ENCODE results near the gene ZSCAN29. TPM values are rescaled to one million over a fixed set of nuclear protein-coding genes. Genes with fewer than 3 reads are reported as not detected.

ZSCAN29 gene
- total and polyA plus RNA-seq, 2 experiments from 2014 or later = 15.3 to 40.5 TPM

DNA sequence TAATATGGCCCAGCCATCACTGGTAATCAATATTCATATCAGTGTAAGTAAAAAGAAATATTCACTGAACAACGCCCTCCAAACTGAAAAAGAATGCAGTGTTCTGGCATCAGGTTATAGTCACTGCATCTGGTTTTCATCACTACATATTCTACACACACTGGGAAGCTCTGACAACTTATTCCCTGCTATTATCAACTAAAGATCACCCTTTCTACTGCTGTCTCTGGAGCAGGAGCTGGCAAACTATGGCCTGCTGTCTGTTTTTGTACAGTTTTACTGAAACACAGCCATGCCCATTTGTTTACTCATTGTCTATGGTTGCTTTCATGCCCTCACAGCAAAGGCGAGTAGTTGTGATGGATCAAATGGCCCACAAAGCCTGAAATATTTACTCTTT, 35.3 kb upstream of the ZSCAN29 start:
- Histone ChIP-seq H3K9me2 (ENCODE audit: insufficient read depth) (no peaks in the 10 kb centered on the region), H2AFZ (no peak overlapping the region), H3K4me2 (no peak overlapping the region), H3K4me3 (no peak overlapping the region), H3K36me3 (ENCODE audit: insufficient read depth) (peaks cover 64% of the 10 kb centered on the region), H3K4me1 (ENCODE audit: insufficient read depth) (no peaks in the 10 kb centered on the region), H3K27me3 (ENCODE audit: insufficient read depth) (no peaks in the 10 kb centered on the region), H3F3A (replicated peaks; ENCODE audit: low read depth) (peaks cover 21% of the 10 kb centered on the region), H4K20me1 (replicated peaks; ENCODE audit: insufficient read depth) (peaks cover 34% of the 10 kb centered on the region), H3K27ac (ENCODE audit: low read depth) (0 out of 2 replicates have a peak overlapping the region, but pooled peaks have one; percentile 14), H3K79me2 (replicated peaks; ENCODE audit: insufficient read depth) (no peaks in the 10 kb centered on the region)
- ATAC-seq (no peak), DNase-seq (ENCODE audit: low spot score) (no peak)
- H3K27ac Mint-ChIP-seq = no peak overlapping the region
- H3K27me3 Mint-ChIP-seq (ENCODE audit: insufficient read depth, low read depth, poor library complexity) = peaks cover 2% of the 10 kb centered on the region
- H3K4me3 Mint-ChIP-seq = no peak overlapping the region
- H3K4me1 Mint-ChIP-seq = no peaks in the 10 kb centered on the region
- H3K36me3 Mint-ChIP-seq (ENCODE audit: low read depth) = peaks cover 94% of the 10 kb centered on the region
- TF ChIP-seq, protein P1, sequence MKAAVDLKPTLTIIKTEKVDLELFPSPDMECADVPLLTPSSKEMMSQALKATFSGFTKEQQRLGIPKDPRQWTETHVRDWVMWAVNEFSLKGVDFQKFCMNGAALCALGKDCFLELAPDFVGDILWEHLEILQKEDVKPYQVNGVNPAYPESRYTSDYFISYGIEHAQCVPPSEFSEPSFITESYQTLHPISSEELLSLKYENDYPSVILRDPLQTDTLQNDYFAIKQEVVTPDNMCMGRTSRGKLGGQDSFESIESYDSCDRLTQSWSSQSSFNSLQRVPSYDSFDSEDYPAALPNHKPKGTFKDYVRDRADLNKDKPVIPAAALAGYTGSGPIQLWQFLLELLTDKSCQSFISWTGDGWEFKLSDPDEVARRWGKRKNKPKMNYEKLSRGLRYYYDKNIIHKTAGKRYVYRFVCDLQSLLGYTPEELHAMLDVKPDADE (IDR thresholded peaks at IDR 0.05) = no peak
- TF ChIP-seq, protein P2, sequence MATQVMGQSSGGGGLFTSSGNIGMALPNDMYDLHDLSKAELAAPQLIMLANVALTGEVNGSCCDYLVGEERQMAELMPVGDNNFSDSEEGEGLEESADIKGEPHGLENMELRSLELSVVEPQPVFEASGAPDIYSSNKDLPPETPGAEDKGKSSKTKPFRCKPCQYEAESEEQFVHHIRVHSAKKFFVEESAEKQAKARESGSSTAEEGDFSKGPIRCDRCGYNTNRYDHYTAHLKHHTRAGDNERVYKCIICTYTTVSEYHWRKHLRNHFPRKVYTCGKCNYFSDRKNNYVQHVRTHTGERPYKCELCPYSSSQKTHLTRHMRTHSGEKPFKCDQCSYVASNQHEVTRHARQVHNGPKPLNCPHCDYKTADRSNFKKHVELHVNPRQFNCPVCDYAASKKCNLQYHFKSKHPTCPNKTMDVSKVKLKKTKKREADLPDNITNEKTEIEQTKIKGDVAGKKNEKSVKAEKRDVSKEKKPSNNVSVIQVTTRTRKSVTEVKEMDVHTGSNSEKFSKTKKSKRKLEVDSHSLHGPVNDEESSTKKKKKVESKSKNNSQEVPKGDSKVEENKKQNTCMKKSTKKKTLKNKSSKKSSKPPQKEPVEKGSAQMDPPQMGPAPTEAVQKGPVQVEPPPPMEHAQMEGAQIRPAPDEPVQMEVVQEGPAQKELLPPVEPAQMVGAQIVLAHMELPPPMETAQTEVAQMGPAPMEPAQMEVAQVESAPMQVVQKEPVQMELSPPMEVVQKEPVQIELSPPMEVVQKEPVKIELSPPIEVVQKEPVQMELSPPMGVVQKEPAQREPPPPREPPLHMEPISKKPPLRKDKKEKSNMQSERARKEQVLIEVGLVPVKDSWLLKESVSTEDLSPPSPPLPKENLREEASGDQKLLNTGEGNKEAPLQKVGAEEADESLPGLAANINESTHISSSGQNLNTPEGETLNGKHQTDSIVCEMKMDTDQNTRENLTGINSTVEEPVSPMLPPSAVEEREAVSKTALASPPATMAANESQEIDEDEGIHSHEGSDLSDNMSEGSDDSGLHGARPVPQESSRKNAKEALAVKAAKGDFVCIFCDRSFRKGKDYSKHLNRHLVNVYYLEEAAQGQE (IDR thresholded peaks at IDR 0.05; ENCODE audit: unreplicated experiment) = no peak
- TF ChIP-seq, protein P3, sequence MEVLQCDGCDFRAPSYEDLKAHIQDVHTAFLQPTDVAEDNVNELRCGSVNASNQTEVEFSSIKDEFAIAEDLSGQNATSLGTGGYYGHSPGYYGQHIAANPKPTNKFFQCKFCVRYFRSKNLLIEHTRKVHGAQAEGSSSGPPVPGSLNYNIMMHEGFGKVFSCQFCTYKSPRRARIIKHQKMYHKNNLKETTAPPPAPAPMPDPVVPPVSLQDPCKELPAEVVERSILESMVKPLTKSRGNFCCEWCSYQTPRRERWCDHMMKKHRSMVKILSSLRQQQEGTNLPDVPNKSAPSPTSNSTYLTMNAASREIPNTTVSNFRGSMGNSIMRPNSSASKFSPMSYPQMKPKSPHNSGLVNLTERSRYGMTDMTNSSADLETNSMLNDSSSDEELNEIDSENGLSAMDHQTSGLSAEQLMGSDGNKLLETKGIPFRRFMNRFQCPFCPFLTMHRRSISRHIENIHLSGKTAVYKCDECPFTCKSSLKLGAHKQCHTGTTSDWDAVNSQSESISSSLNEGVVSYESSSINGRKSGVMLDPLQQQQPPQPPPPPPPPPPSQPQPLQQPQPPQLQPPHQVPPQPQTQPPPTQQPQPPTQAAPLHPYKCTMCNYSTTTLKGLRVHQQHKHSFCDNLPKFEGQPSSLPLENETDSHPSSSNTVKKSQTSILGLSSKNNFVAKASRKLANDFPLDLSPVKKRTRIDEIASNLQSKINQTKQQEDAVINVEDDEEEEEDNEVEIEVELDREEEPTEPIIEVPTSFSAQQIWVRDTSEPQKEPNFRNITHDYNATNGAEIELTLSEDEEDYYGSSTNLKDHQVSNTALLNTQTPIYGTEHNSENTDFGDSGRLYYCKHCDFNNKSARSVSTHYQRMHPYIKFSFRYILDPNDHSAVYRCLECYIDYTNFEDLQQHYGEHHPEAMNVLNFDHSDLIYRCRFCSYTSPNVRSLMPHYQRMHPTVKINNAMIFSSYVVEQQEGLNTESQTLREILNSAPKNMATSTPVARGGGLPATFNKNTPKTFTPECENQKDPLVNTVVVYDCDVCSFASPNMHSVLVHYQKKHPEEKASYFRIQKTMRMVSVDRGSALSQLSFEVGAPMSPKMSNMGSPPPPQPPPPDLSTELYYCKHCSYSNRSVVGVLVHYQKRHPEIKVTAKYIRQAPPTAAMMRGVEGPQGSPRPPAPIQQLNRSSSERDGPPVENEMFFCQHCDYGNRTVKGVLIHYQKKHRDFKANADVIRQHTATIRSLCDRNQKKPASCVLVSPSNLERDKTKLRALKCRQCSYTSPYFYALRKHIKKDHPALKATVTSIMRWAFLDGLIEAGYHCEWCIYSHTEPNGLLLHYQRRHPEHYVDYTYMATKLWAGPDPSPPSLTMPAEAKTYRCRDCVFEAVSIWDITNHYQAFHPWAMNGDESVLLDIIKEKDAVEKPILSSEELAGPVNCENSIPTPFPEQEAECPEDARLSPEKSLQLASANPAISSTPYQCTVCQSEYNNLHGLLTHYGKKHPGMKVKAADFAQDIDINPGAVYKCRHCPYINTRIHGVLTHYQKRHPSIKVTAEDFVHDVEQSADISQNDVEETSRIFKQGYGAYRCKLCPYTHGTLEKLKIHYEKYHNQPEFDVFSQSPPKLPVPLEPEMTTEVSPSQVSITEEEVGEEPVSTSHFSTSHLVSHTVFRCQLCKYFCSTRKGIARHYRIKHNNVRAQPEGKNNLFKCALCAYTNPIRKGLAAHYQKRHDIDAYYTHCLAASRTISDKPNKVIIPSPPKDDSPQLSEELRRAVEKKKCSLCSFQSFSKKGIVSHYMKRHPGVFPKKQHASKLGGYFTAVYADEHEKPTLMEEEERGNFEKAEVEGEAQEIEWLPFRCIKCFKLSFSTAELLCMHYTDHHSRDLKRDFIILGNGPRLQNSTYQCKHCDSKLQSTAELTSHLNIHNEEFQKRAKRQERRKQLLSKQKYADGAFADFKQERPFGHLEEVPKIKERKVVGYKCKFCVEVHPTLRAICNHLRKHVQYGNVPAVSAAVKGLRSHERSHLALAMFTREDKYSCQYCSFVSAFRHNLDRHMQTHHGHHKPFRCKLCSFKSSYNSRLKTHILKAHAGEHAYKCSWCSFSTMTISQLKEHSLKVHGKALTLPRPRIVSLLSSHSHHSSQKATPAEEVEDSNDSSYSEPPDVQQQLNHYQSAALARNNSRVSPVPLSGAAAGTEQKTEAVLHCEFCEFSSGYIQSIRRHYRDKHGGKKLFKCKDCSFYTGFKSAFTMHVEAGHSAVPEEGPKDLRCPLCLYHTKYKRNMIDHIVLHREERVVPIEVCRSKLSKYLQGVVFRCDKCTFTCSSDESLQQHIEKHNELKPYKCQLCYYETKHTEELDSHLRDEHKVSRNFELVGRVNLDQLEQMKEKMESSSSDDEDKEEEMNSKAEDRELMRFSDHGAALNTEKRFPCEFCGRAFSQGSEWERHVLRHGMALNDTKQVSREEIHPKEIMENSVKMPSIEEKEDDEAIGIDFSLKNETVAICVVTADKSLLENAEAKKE (CRISPR knock-in tag; IDR thresholded peaks at IDR 0.05) = no peak
- TF ChIP-seq ZNF331 (CRISPR knock-in tag; IDR thresholded peaks at IDR 0.05; ENCODE audit: low read depth) (no peak), EZH2 (IDR thresholded peaks at IDR 0.05; ENCODE audit: low read depth, unreplicated experiment) (no peak), POLR2AphosphoS5 (IDR thresholded peaks at IDR 0.05; ENCODE audit: low read depth) (no peak), EZH2phosphoT487 (IDR thresholded peaks at IDR 0.05; ENCODE audit: unreplicated experiment) (no peak), CREB1 (CRISPR knock-in tag; IDR thresholded peaks at IDR 0.05; ENCODE audit: low read depth) (no peak), NANOG (IDR thresholded peaks at IDR 0.05; ENCODE audit: borderline replicate concordance) (no peak), ZNF114 (CRISPR knock-in tag; IDR thresholded peaks at IDR 0.05) (no peak), JUNB (IDR thresholded peaks at IDR 0.05; ENCODE audit: unreplicated experiment) (no peak)
- TF ChIP-seq, protein P4, sequence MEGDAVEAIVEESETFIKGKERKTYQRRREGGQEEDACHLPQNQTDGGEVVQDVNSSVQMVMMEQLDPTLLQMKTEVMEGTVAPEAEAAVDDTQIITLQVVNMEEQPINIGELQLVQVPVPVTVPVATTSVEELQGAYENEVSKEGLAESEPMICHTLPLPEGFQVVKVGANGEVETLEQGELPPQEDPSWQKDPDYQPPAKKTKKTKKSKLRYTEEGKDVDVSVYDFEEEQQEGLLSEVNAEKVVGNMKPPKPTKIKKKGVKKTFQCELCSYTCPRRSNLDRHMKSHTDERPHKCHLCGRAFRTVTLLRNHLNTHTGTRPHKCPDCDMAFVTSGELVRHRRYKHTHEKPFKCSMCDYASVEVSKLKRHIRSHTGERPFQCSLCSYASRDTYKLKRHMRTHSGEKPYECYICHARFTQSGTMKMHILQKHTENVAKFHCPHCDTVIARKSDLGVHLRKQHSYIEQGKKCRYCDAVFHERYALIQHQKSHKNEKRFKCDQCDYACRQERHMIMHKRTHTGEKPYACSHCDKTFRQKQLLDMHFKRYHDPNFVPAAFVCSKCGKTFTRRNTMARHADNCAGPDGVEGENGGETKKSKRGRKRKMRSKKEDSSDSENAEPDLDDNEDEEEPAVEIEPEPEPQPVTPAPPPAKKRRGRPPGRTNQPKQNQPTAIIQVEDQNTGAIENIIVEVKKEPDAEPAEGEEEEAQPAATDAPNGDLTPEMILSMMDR (conservative IDR thresholded peaks at IDR 0.05; ENCODE audit: low read depth in 2 of 2) = no peak
- no peaks in the 10 kb centered on the region for H3K9me3 Mint-ChIP-seq

Measured in GM23338 (cell line).